K562 (cell line): Measurements from ENCODE around the gene MIX23. TPM values are rescaled to one million over a fixed set of nuclear protein-coding genes. Genes with fewer than 3 reads are reported as not detected.

Experiments used
- BCL6 ChIP-seq: fragments of 250-450 bp; sonication (Bioruptor Pico); IDR thresholded peaks from 2 replicates; pipeline ENCODE4 v1.4.0; 2020
- CC2D1A ChIP-seq: fragments of 450-650 bp; IDR thresholded peaks from 2 replicates; pipeline ENCODE4 v1.6.1; 2017; ENCODE audit warnings: mild to moderate bottlenecking
- CHAMP1 ChIP-seq: fragments of 450-650 bp; IDR thresholded peaks from 2 replicates; pipeline ENCODE4 v1.6.1; 2016; ENCODE audit warnings: mild to moderate bottlenecking
- RUNX1 ChIP-seq: sonication (generic); IDR thresholded peaks from 2 replicates; pipeline ENCODE4 v1.6.1; 2016; ENCODE audit warnings: antibody characterized with exemption, low read depth
- ZNF408 ChIP-seq: fragments of 250-450 bp; sonication (Bioruptor Pico); IDR thresholded peaks from 2 replicates; pipeline ENCODE4 v1.4.0; 2020; ENCODE audit warnings: low read depth, mild to moderate bottlenecking, moderate library complexity
- ZSCAN29 ChIP-seq: fragments of 450-650 bp; IDR thresholded peaks from 2 replicates; pipeline ENCODE4 v1.6.1; 2017
- polyA plus RNA-seq, 8 experiments: library from polyadenylated mRNA; depleted of rRNA in 4 of 8; stranded (reverse) in 5 of 8; unstranded in 3 of 8; fragments of >200 nt; fragmentation: Nextera tagmentation in 2 of 8; fragmentation: Illumina TruSeq in 1 of 8; extraction: Ambion mirVana in 2 of 8; extraction: Trizol in 1 of 8; gene quantifications; 2 replicates each; pipeline versions ENCODE4 v1.2.1 to v1.2.3, GENCODE V29; 2011 to 2014; ENCODE audit warnings: inconsistent platforms in 1 of 8, missing spikeins in 1 of 8
- total RNA-seq, 7 experiments: library from RNA; depleted of rRNA in 6 of 7; stranded (reverse); fragments of >200 nt in 6 of 7; fragmentation: Illumina TruSeq in 2 of 7; extraction: Trizol in 2 of 7; gene quantifications; 2 replicates each; pipeline versions ENCODE4 v1.2.1 to v1.2.3, GENCODE V29; 2011 to 2021; ENCODE audit warnings: low replicate concordance in 1 of 7
- TF ChIP-seq, protein P1 (sequence below): sonication (generic); formaldehyde crosslinking; IDR thresholded peaks from 2 replicates; pipeline ENCODE4 v1.8.0; 2023; ENCODE audit warnings: mild to moderate bottlenecking, missing genetic modification reagents

The MIX23 gene
- total and polyA plus RNA-seq, 9 of the 15 experiments (the other 6 are each of a cell fraction or from before 2014, with no cell fraction given): 45.5 to 185 (median 106) TPM

GRCh38 chr3:122364490-122364889 lies 18.5 kb downstream of the MIX23 start (continued):
- TF ChIP-seq CHAMP1 (no peak), BCL6 (no peak), RUNX1 (no peak), ZSCAN29 (no peak), CC2D1A (no peak), ZNF408 (CRISPR knock-in tag) (no peak)
- TF ChIP-seq, protein P1, sequence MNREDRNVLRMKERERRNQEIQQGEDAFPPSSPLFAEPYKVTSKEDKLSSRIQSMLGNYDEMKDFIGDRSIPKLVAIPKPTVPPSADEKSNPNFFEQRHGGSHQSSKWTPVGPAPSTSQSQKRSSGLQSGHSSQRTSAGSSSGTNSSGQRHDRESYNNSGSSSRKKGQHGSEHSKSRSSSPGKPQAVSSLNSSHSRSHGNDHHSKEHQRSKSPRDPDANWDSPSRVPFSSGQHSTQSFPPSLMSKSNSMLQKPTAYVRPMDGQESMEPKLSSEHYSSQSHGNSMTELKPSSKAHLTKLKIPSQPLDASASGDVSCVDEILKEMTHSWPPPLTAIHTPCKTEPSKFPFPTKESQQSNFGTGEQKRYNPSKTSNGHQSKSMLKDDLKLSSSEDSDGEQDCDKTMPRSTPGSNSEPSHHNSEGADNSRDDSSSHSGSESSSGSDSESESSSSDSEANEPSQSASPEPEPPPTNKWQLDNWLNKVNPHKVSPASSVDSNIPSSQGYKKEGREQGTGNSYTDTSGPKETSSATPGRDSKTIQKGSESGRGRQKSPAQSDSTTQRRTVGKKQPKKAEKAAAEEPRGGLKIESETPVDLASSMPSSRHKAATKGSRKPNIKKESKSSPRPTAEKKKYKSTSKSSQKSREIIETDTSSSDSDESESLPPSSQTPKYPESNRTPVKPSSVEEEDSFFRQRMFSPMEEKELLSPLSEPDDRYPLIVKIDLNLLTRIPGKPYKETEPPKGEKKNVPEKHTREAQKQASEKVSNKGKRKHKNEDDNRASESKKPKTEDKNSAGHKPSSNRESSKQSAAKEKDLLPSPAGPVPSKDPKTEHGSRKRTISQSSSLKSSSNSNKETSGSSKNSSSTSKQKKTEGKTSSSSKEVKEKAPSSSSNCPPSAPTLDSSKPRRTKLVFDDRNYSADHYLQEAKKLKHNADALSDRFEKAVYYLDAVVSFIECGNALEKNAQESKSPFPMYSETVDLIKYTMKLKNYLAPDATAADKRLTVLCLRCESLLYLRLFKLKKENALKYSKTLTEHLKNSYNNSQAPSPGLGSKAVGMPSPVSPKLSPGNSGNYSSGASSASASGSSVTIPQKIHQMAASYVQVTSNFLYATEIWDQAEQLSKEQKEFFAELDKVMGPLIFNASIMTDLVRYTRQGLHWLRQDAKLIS (CRISPR knock-in tag): no peak
- TF ChIP-seq, all 486 proteins: peak for 0
